ENCODE data around the gene KRTAP3-1.

The KRTAP3-1 gene

DNA sequence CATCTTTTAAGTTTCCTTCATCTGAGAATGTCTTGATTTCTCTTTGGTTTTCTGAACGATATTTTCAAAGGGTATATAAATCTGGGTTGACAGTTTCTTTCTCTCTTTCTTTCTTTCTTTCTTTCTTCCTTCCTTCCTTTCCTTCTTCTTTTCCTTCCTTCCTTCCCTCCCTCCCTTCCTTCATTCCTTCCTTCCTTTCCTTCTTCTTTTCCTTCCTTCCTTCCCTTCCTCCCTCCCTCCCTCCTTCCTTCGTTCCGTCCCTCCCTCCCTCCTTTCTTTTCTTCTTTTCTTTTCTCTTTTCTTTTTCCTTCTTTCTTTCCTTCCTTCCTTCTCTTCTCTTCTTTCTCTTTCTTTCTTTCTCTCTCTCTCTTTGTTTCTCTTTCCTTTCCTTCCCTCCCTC, 34.6 kb downstream of the KRTAP3-1 start:
- no peak for DNase-seq

- no peak for DNase-seq
Observed at GRCh38 chr17:40967582-40967981, 41.3 kb downstream of the KRTAP3-1 start.

DNA sequence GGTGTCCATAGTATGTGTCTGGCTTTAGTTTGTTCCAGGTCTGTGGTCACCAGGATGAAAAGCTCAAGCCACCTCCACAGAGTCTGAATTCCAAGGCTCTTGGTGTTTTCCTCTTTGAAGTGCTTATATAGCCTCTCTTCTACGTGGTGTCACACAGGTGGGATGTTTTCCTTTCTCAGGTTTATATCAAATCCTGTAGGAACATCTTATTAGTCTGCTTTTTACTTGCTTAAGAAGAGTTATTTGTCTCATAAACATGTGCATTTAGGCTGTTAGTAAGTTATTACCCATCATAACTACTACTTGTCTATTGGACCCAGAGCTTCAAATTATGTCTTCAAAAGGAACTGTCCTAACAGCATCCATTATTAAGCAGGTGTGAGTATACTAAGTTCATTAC, 42.1 kb downstream of the KRTAP3-1 start, which contains the start of gene KRT39:
Gene KRT39, minus strand, starts transcription at position 101 of the 400 bp plus-strand sequence. Its CDS starts 92 bp downstream, at position 9.
- DNase-seq = no peak

GRCh38 chr17:40963838-40964237, 45.1 kb downstream of the KRTAP3-1 start:
- DNase-seq = no peak

DNA sequence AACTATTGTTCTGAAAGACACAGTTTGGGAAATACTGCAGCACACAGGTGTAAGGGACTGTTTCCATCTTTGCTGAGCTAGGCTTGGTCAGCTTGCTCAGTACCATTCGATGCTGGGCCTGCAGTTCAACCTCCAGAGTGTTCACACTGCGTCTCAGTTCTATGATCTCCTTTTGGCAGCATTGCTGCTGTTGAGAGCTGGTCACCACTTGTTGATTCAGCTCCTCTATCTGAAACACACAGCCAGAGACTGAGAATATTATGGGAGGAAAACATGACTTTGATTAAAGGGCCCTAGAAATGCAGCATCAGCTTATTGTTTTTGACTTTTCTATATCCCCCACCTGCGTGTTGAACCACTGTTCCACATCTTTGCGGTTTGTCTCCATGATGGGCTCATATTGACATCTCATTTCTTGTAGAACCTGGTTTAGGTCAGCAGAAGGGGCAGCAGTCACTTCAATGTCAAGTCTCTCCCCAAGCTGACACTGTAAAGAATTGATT, 46.8 kb downstream of the KRTAP3-1 start:
- no peak for DNase-seq

DNA sequence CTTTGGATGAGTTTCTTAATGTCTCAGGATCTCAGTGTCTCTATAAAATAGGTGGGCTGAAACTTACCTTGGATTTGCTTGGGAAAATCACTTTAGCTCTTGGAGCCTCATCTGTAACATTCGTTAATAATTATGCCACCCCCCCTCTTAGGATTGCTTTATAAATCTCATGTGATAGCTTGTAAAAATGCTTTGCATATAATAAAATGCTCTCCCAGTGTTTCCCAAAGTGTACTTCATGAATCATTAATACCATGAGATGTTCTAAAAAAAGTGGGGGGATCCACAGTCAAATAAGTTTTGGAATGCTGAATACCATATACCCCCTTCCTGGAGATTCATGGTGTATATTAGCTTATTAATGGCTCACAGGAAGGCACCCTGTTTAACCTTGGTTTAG, 47.3 kb downstream of the KRTAP3-1 start:
- no peak for DNase-seq

DNA sequence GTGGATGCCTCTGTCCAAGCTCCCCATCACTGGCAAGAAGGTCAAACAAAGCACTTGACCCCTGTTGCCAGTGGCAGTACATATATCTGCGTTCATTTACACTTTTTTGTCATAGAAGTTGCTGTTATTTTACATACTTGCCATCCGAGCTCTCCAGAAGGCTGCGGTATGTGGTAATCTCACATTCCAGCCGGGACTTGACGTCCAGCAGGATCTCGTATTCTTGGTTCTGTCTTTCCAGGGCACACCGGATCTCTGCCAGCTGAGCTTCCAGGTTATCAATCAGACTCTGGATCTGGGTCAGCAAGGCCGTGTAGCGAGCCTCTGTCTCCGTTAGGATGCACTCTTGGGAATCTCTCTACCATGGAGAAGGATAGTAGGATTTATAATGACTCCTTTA, 48.8 kb downstream of the KRTAP3-1 start:
- no peak for DNase-seq

Data from activated gamma-delta T cell (primary cell).